NCI-H128 (cell line): ENCODE data around the gene DAB2IP.

ENCODE experiments used
- DNase-seq: peaks from one replicate; lab custom pipeline; 2025; ENCODE audit not compliant: unreplicated experiment; lab: John Stamatoyannopoulos, UW

The DAB2IP gene

GRCh38 chr9:121813519-121814210, 162.2 kb downstream of the DAB2IP start:
- no peak for DNase-seq

- DNase-seq = no peak
Measured at GRCh38 chr9:121814594-121814993, 163.2 kb downstream of the DAB2IP start.

- no peak for DNase-seq
Measured at GRCh38 chr9:121815084-121815483, 163.7 kb downstream of the DAB2IP start.

- no peak for DNase-seq
Measured at GRCh38 chr9:121815546-121816448, 164.4 kb downstream of the DAB2IP start.

GRCh38 chr9:121816449-121816817, 165.0 kb downstream of the DAB2IP start:
- DNase-seq = no peak

- DNase-seq = no peak
Measured at GRCh38 chr9:121816845-121817450, 165.5 kb downstream of the DAB2IP start.

GRCh38 chr9:121817476-121817875, 166.0 kb downstream of the DAB2IP start:
- no peak for DNase-seq

GRCh38 chr9:121818016-121818661, 166.7 kb downstream of the DAB2IP start:
- DNase-seq = no peak

GRCh38 chr9:121818841-121819427, 167.5 kb downstream of the DAB2IP start:
- no peak for DNase-seq

GRCh38 chr9:121819428-121820231, 168.2 kb downstream of the DAB2IP start:
- DNase-seq = no peak

GRCh38 chr9:121820286-121821005, 169.0 kb downstream of the DAB2IP start:
- no peak for DNase-seq

GRCh38 chr9:121821326-121821725, 169.9 kb downstream of the DAB2IP start:
- DNase-seq = no peak

GRCh38 chr9:121822093-121823085, 171.0 kb downstream of the DAB2IP start:
- no peak for DNase-seq

GRCh38 chr9:121823451-121824169, 172.2 kb downstream of the DAB2IP start:
- DNase-seq = no peak

- DNase-seq = no peak
Measured at GRCh38 chr9:121824651-121825030, 173.2 kb downstream of the DAB2IP start.

GRCh38 chr9:121825031-121825691, 173.7 kb downstream of the DAB2IP start:
- DNase-seq = no peak

- no peak for DNase-seq
Measured at GRCh38 chr9:121826711-121827110, 175.3 kb downstream of the DAB2IP start.
